ENCODE results near the gene RBFOX1. TPM values are rescaled to one million over a fixed set of nuclear protein-coding genes. Genes with fewer than 3 reads are reported as not detected.

Gene RBFOX1
- total RNA-seq, 1 experiment from 2014 or later = not detected

DNA sequence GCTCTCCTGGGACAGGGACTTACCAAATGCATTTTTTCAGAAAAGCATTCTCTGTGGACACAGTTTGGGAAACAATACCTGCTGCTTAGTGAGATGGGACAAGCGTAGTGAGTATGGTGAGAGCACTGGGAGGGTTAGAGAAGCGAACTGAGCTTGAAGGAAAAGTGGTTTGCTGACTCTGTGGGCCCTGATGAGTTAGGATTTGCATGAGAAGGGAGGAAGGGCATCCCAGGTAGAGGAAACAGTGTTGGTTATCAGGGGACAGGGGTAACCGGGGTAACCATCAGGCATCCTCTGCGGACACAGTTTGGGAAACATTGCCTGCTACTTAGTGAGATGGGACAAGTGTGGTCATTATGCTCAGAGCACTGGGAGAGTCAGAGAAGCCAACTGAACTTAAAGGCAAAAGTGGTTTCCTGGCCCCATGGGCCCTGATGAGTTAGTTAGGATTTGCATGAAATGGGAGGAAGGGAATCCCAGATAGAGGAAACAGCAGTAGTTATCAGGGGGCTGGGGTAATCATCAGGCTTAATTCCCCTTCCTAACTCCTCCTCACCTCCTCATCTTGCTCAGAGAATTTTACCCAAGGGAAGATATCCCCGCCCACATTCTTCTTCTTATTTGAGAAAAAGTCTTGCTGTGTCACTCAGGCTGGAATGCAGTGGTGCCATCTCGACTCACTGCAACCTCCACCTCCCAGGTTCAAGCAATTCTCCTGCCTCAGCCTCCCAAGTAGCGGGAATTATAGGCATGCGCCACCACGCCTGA lies 319.3 kb downstream of the RBFOX1 start:
- H3K4me2 ChIP-seq (ENCODE audit: low read length) = no peak overlapping the region
- ChIA-PET RAD21 (ENCODE audit: low non-redundant PET in 1 of 2, low total read pairs in 2 of 2, uncharacterized antibody in 2 of 2, unreplicated experiment in 2 of 2) (no interaction called here), POLR2A (no interaction called here), CTCF (no interaction called here)
- H3K4me3 ChIP-seq (replicated peaks in 1 of 2; ENCODE audit: low read depth in 1 of 2, low read length in 2 of 2) = no peak overlapping the region
- no TSS peak for BruUV-seq (replicated peaks)
- no peaks in the 10 kb centered on the region for H3K9me2 ChIP-seq (ENCODE audit: insufficient read depth)
- H3K79me2 ChIP-seq (ENCODE audit: insufficient read depth, low read length) = no peaks in the 10 kb centered on the region
- no peak overlapping the region for H2AFZ ChIP-seq (ENCODE audit: low read depth, low read length, poor library complexity, severe bottlenecking)
- peaks cover 3 to 7% of the 10 kb centered on the region in 2 experiments; a peak in 2 of 4 replicates for H3K9me3 ChIP-seq (ENCODE audit: control insufficient read depth in 1 of 2, insufficient read depth in 1 of 2, low read depth in 1 of 2, low read length in 2 of 2)
- H3K9ac ChIP-seq (ENCODE audit: low read length) = no peak overlapping the region
- H3K27ac ChIP-seq (ENCODE audit: low read depth, low read length) = no peak overlapping the region
- DNase-seq (ENCODE audit: low read depth, low spot score) (no peak), ATAC-seq (no peak)
- no peaks in the 10 kb centered on the region for H3K27me3 ChIP-seq (ENCODE audit: insufficient read depth, low read length)
- H4K20me1 ChIP-seq (ENCODE audit: insufficient read depth) = no peaks in the 10 kb centered on the region
- H3K36me3 ChIP-seq (ENCODE audit: control insufficient read depth in 1 of 2, insufficient read depth in 2 of 2, low read length in 2 of 2) = no peaks in the 10 kb centered on the region
- H3K4me1 ChIP-seq (ENCODE audit: control insufficient read depth in 1 of 2, insufficient read depth in 2 of 2, low read length in 2 of 2) = no peaks in the 10 kb centered on the region
- TF ChIP-seq, protein P1, sequence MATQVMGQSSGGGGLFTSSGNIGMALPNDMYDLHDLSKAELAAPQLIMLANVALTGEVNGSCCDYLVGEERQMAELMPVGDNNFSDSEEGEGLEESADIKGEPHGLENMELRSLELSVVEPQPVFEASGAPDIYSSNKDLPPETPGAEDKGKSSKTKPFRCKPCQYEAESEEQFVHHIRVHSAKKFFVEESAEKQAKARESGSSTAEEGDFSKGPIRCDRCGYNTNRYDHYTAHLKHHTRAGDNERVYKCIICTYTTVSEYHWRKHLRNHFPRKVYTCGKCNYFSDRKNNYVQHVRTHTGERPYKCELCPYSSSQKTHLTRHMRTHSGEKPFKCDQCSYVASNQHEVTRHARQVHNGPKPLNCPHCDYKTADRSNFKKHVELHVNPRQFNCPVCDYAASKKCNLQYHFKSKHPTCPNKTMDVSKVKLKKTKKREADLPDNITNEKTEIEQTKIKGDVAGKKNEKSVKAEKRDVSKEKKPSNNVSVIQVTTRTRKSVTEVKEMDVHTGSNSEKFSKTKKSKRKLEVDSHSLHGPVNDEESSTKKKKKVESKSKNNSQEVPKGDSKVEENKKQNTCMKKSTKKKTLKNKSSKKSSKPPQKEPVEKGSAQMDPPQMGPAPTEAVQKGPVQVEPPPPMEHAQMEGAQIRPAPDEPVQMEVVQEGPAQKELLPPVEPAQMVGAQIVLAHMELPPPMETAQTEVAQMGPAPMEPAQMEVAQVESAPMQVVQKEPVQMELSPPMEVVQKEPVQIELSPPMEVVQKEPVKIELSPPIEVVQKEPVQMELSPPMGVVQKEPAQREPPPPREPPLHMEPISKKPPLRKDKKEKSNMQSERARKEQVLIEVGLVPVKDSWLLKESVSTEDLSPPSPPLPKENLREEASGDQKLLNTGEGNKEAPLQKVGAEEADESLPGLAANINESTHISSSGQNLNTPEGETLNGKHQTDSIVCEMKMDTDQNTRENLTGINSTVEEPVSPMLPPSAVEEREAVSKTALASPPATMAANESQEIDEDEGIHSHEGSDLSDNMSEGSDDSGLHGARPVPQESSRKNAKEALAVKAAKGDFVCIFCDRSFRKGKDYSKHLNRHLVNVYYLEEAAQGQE (IDR thresholded peaks at IDR 0.05; ENCODE audit: low read depth) = no peak
- TF ChIP-seq, protein P2, sequence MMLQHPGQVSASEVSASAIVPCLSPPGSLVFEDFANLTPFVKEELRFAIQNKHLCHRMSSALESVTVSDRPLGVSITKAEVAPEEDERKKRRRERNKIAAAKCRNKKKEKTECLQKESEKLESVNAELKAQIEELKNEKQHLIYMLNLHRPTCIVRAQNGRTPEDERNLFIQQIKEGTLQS (IDR thresholded peaks at IDR 0.05) = no peak
- intact Hi-C loops (cut with micrococcal nuclease) = no loop called here
